Omental fat pad (tissue), 4 donors: ENCODE results near the gene GPR84. TPM values are rescaled to one million over a fixed set of nuclear protein-coding genes. Genes with fewer than 3 reads are reported as not detected.

Experiments used
- ATAC-seq: fragments of 150-250 bp; one replicate; pipeline ENCODE4 v1.9.1; 2016; ENCODE audit warnings: mild to moderate bottlenecking, moderate library complexity; ENCODE audit not compliant: low FRiP score
- DNase-seq: peaks from one replicate; pipeline ENCODE4 v3.0.0-alpha.2; 2019; ENCODE audit warnings: low spot score
- CTCF ChIP-seq, 3 donors: fragments of 450-650 bp; IDR thresholded peaks; one replicate each; pipeline ENCODE4 v1.5.1; 2016 to 2017; ENCODE audit warnings: antibody characterized with exemption in 3 of 3, mild to moderate bottlenecking in 3 of 3, moderate library complexity in 2 of 3
- total RNA-seq, 4 donors: library from RNA; depleted of rRNA; stranded (reverse); fragments of >200 nt; gene quantifications; one replicate each; pipeline ENCODE4 v1.1.0, GENCODE V29; 2016

Gene GPR84
- total RNA-seq, 4 donors from 2014 or later, result 1.0 to 3.5 (median 2.9) TPM; not detected in 1

GRCh38 chr12:54407183-54407905 is 43.1 kb upstream of the GPR84 start:
- ATAC-seq (no peak), DNase-seq (no peak)
- TF ChIP-seq CTCF (IDR thresholded peaks at IDR 0.05), result no peak

- TF ChIP-seq CTCF (IDR thresholded peaks at IDR 0.05), result no peak
- DNase-seq (no peak), ATAC-seq (no peak)
Measured at GRCh38 chr12:54405573-54405972, 41.3 kb upstream of the GPR84 start.

GRCh38 chr12:54405106-54405505 is 40.8 kb upstream of the GPR84 start:
- no peak for ATAC-seq
- no peak for DNase-seq
- TF ChIP-seq CTCF (IDR thresholded peaks at IDR 0.05), result no peak

- DNase-seq (peak; percentile 70), ATAC-seq (no peak)
- TF ChIP-seq CTCF (IDR thresholded peaks at IDR 0.05), result peak in 1 of 3 donors; percentile 76
Measured at GRCh38 chr12:54404061-54405004, 40.0 kb upstream of the GPR84 start.

GRCh38 chr12:54401119-54401518 is 36.8 kb upstream of the GPR84 start:
- no peak for TF ChIP-seq CTCF (IDR thresholded peaks at IDR 0.05)
- ATAC-seq, result no peak
- DNase-seq, result no peak

- DNase-seq (peak; percentile 92), ATAC-seq (peak; percentile 85)
- peak in 2 of 3 donors; percentile 74 to 90 for TF ChIP-seq CTCF (IDR thresholded peaks at IDR 0.05)
Measured at GRCh38 chr12:54398995-54399793, 34.9 kb upstream of the GPR84 start.
